Omental fat pad (tissue), 4 donors: ENCODE data around the gene VWA8. TPM values are rescaled to one million over a fixed set of nuclear protein-coding genes. Genes with fewer than 3 reads are reported as not detected.

Experiments
- ATAC-seq: fragments of 150-250 bp; one replicate; pipeline ENCODE4 v1.9.1; 2016; ENCODE audit warnings: mild to moderate bottlenecking, moderate library complexity; ENCODE audit not compliant: low FRiP score
- DNase-seq: peaks from one replicate; pipeline ENCODE4 v3.0.0-alpha.2; 2019; ENCODE audit warnings: low spot score
- CTCF ChIP-seq, 3 donors: fragments of 450-650 bp; IDR thresholded peaks; one replicate each; pipeline ENCODE4 v1.5.1; 2016 to 2017; ENCODE audit warnings: antibody characterized with exemption in 3 of 3, mild to moderate bottlenecking in 3 of 3, moderate library complexity in 2 of 3
- total RNA-seq, 4 donors: library from RNA; depleted of rRNA; stranded (reverse); fragments of >200 nt; gene quantifications; one replicate each; pipeline ENCODE4 v1.1.0, GENCODE V29; 2016

VWA8 gene
- total RNA-seq, 4 donors from 2014 or later = 12.4 to 24.7 (median 18.3) TPM

DNA sequence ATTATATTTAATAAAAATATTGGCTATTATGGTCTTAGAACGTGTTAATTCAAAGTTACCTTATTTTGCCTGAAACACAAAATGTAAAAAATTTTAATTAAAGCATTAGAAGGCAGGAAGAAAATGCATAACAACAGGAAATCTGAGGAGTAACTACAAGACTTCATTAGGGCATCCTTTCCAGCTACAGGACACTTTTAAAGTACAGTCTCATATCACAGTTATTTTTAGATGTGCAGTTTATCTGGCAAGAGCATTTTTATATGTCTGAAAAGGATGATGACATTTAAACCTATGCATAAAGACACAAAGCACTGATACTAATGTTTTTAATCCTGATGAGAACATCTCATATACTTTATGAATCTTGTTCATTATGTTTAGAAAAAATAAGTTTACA lies 247.5 kb downstream of the VWA8 start:
- DNase-seq = no peak
- no peak for TF ChIP-seq CTCF (IDR thresholded peaks at IDR 0.05)
- no peak for ATAC-seq

- ATAC-seq = no peak
- DNase-seq = no peak
- no peak for TF ChIP-seq CTCF (IDR thresholded peaks at IDR 0.05)
Measured at GRCh38 chr13:41710771-41711170, 250.1 kb downstream of the VWA8 start.

- ATAC-seq (no peak), DNase-seq (no peak)
- TF ChIP-seq CTCF (IDR thresholded peaks at IDR 0.05) = no peak
Measured at GRCh38 chr13:41709511-41709910, 251.4 kb downstream of the VWA8 start.

DNA sequence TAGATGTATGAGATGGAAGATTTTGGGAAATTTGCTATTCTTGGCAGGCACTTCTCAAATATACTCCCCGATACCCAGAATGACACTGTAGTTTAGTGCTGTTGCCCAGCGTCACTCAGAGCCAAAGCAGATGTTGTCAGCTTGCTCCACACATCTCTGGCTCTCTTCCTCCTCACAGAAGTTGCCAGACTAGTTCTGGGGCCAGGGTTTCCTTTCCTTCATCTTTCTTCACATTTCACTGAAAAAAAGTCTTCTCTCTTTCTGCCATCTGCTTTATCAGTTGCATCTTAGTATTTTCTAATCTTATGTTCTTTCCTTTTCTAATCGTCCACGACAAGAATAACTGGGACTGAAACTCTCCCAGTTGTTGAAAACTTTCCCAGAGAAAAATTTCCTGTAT lies 252.2 kb downstream of the VWA8 start:
- ATAC-seq (no peak), DNase-seq (no peak)
- TF ChIP-seq CTCF (IDR thresholded peaks at IDR 0.05) = no peak

DNA sequence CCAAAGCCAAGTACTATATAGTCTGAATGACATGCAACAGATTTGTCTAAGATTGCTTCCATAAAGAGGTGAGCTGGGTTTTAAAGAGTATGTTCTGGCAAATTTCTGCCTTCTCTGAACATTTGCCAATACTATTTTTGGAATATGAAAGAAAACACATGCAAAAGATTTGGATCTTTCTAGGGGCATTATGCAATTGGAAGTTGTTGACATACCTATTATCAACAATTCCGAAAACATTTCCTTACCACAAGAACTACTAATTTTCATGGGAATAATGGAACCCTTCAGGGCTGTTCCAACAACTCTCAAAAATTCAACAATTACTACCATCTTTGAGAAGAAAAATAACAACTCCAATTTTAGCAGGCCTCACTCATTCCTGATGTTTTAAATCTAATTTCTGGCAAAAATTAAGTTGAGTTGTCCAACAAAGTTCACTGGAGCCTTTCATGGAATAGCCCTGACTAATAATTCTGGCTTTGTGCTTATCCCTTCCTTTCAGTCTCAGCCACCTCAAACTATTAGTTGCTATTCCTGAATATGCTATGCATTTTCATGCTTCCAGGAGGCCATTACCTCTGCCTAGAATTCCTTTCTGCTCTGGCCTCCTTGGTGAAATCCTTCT lies 253.6 kb downstream of the VWA8 start:
- no peak for TF ChIP-seq CTCF (IDR thresholded peaks at IDR 0.05)
- ATAC-seq (no peak), DNase-seq (no peak)

- DNase-seq (no peak), ATAC-seq (no peak)
- no peak for TF ChIP-seq CTCF (IDR thresholded peaks at IDR 0.05)
Measured at GRCh38 chr13:41706152-41706551, 254.8 kb downstream of the VWA8 start.

GRCh38 chr13:41702540-41702939 lies 258.4 kb downstream of the VWA8 start:
- no peak for TF ChIP-seq CTCF (IDR thresholded peaks at IDR 0.05)
- DNase-seq = no peak
- ATAC-seq = no peak
